GM13977 (cell line): ENCODE data around the gene RHD.

Source experiments
- DNase-seq: peaks from one replicate; pipeline ENCODE4 v3.0.0; 2012; ENCODE audit warnings: low spot score
- in situ Hi-C: fragments of 300-500 bp; cut with MboI; formaldehyde crosslinking; loops from one replicate; pipeline ENCODE4 v1.12.0; 2022; ENCODE audit warnings: low sequenced_read_pairs, low pct_unique_long_range_greater_than_20kb, mixed read lengths, inconsistent platforms; ENCODE audit not compliant: unreplicated experiment
- TF ChIP-seq, protein P1 (sequence below): IDR thresholded peaks from 2 replicates; pipeline ENCODE4 v1.5.1; 2012; ENCODE audit warnings: mild to moderate bottlenecking, control low read depth; ENCODE audit not compliant: insufficient read depth; ENCODE audit errors: extremely low read depth, missing control alignments

RHD gene

GRCh38 chr1:25347556-25347955 is 75.2 kb downstream of the RHD start:
- TF ChIP-seq, protein P1, sequence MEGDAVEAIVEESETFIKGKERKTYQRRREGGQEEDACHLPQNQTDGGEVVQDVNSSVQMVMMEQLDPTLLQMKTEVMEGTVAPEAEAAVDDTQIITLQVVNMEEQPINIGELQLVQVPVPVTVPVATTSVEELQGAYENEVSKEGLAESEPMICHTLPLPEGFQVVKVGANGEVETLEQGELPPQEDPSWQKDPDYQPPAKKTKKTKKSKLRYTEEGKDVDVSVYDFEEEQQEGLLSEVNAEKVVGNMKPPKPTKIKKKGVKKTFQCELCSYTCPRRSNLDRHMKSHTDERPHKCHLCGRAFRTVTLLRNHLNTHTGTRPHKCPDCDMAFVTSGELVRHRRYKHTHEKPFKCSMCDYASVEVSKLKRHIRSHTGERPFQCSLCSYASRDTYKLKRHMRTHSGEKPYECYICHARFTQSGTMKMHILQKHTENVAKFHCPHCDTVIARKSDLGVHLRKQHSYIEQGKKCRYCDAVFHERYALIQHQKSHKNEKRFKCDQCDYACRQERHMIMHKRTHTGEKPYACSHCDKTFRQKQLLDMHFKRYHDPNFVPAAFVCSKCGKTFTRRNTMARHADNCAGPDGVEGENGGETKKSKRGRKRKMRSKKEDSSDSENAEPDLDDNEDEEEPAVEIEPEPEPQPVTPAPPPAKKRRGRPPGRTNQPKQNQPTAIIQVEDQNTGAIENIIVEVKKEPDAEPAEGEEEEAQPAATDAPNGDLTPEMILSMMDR = no peak
- in situ Hi-C loops = loop anchor here (5.0 kb wide), 1 partner anchor 90 kb away; no protein-coding TSS in a partner anchor
- DNase-seq = no peak

DNA sequence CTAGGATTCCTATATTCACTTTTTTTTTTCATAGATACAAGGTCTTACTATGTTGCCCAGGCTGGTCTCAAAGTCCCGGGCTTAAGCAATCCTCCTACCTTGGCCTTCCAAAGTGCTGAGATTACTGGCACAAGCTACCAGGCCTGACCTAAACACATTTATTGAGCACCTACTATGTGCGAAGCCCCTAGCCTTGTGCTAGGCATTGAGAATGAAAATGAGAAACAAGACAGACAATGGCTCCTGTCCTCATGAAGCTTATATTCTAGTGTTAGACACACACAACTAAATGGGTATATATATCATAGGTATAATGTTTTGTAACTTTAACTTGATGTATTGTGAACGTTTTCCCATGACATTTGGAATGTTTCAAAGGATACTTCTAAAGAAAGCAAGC is 77.3 kb downstream of the RHD start:
- TF ChIP-seq, protein P1 = no peak
- no peak for DNase-seq
- in situ Hi-C loops = loop anchor here (5.0 kb wide), 1 partner anchor 92 kb away; no protein-coding TSS in a partner anchor

DNA sequence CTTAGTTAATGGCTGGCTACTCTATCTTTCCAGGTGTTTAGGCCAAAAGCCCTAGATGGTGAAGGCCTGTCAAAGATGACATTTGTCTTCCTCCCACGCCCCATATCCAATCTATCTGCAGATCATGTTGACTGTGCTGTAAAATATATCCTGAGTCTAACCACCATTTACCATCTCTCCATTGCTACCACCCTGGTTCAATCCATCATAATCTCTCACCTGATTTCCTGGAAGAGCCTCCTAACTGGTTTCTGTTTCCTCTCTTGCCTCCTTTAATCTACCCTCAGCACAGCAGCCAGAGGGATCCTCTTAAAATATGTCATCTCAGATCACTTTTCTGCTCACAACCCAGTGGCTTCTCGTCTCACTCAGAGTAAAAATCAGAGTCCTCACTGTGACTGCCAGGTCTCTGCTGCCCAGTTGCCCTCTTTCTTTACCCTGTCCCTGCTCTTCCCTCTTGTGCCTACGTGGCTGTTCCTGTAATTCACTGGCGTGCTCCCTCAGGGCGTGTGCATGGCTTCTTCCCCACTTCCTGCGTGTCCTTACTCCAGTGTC is 83.6 kb downstream of the RHD start:
- in situ Hi-C loops = no loop called here
- no peak for DNase-seq
- TF ChIP-seq, protein P1 = no peak

DNA sequence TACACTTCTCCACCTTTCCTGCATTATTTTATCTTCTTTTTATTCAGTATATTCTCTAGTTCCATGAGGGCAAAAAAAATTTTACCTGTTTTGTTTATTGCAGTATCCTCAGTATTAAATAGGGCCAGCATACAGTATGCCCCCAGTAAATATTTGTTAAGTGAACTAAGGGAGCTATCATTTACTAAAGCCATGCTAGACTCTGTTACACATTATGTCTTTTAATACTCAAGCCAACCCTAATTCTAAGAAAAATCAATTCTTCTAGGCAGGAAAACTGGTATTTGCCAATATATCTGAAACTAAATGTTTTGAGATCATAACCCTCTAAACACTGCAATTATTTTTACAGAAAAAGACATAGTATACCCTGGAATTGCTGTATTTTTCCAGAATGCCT is 84.1 kb downstream of the RHD start:
- TF ChIP-seq, protein P1 = no peak
- in situ Hi-C loops = no loop called here
- no peak for DNase-seq

GRCh38 chr1:25356848-25357247 is 84.5 kb downstream of the RHD start:
- TF ChIP-seq, protein P1 = no peak
- in situ Hi-C loops = no loop called here
- no peak for DNase-seq

GRCh38 chr1:25360596-25361581 is 88.6 kb downstream of the RHD start:
- in situ Hi-C loops = no loop called here
- DNase-seq = no peak
- TF ChIP-seq, protein P1 = no peak
